CD4-positive, alpha-beta T cell (primary cell): Measurements from ENCODE around the gene LIMCH1. TPM values are rescaled to one million over a fixed set of nuclear protein-coding genes. Genes with fewer than 3 reads are reported as not detected.

Source experiments
- ATAC-seq: fragments of 200-7000 bp; cut with Tn5 transposase; one replicate; pipeline ENCODE4 v1.10.0; 2022; ENCODE audit warnings: mild to moderate bottlenecking; ENCODE audit not compliant: poor library complexity
- CTCF ChIA-PET: fragments of 350-600 bp; sonication (Branson Sonifier 250); formaldehyde crosslinking; loops from one replicate; lab custom pipeline; 2021; ENCODE audit warnings: antibody characterized with exemption, inconsistent platforms; lab: Charles Lee
- POLR2A ChIA-PET: fragments of 350-600 bp; sonication (Branson Sonifier 250); formaldehyde crosslinking; loops from one replicate; lab custom pipeline; 2021; ENCODE audit warnings: antibody characterized with exemption, inconsistent platforms; lab: Charles Lee
- DNase-seq, 14 experiments: peaks; one replicate each; pipeline ENCODE4 v3.0.0-alpha.2; 2013 to 2020; ENCODE audit warnings: mixed read lengths in 2 of 14
- H3K27ac ChIP-seq, 2 donors: one replicate each; pipeline versions ENCODE4 v1.5.1 to v1.7.0; 2013; ENCODE audit warnings: low read length in 2 of 2, low read depth in 1 of 2, mild to moderate bottlenecking in 1 of 2
- H3K27me3 ChIP-seq, 2 experiments: 1 replicate in 1 of 2; 2 replicates in 1 of 2; pipeline versions ENCODE4 v1.6.1 to v1.7.0; 2013; ENCODE audit warnings: low read length in 2 of 2, control low read depth in 1 of 2, mild to moderate bottlenecking in 1 of 2, moderate library complexity in 1 of 2; ENCODE audit not compliant: insufficient read depth in 2 of 2, control insufficient read depth in 1 of 2
- H3K36me3 ChIP-seq: one replicate; pipeline ENCODE4 v1.6.1; 2013; ENCODE audit warnings: low read length, control low read depth; ENCODE audit not compliant: insufficient read depth
- H3K4me1 ChIP-seq: one replicate; pipeline ENCODE4 v1.6.1; 2013; ENCODE audit warnings: low read length, control low read depth; ENCODE audit not compliant: insufficient read depth
- H3K4me3 ChIP-seq: one replicate; pipeline ENCODE4 v1.5.1; 2013; ENCODE audit warnings: mild to moderate bottlenecking, low read length, moderate library complexity
- H3K9me3 ChIP-seq, 2 experiments: 1 replicate in 1 of 2; 2 replicates in 1 of 2; pipeline versions ENCODE4 v1.6.1 to v1.7.0; 2013; ENCODE audit warnings: low read length in 2 of 2, mild to moderate bottlenecking in 2 of 2, control low read depth in 1 of 2, moderate library complexity in 1 of 2; ENCODE audit not compliant: control insufficient read depth in 1 of 2, insufficient read depth in 1 of 2
- H3K27ac Mint-ChIP-seq: one replicate; pipeline ENCODE4 v1.8.0; 2020; ENCODE audit warnings: mixed read lengths
- H3K27me3 Mint-ChIP-seq: one replicate; pipeline ENCODE4 v1.8.0; 2021; ENCODE audit warnings: mixed read lengths
- H3K36me3 Mint-ChIP-seq: one replicate; pipeline ENCODE4 v1.8.0; 2021; ENCODE audit warnings: low read depth, mixed read lengths
- H3K4me1 Mint-ChIP-seq: one replicate; pipeline ENCODE4 v1.8.0; 2021; ENCODE audit warnings: low read depth, mixed read lengths
- H3K4me3 Mint-ChIP-seq: one replicate; pipeline ENCODE4 v1.8.0; 2020; ENCODE audit warnings: mild to moderate bottlenecking, mixed read lengths
- H3K9me3 Mint-ChIP-seq: one replicate; pipeline ENCODE4 v1.8.0; 2020; ENCODE audit warnings: mixed read lengths
- CTCF ChIP-seq: fragments of 200-600 bp; IDR thresholded peaks from one replicate; pipeline ENCODE4 v1.8.0; 2022; ENCODE audit warnings: antibody characterized with exemption, mild to moderate bottlenecking
- intact Hi-C, 2 experiments: fragments of 100-400 bp; cut with DNase I in 1 of 2; cut with micrococcal nuclease in 1 of 2; formaldehyde crosslinking; loops; one replicate each; pipeline versions ENCODE4 v1.15.1 to v1.9.0; 2023 to 2025; cut with DNase I, micrococcal nuclease
- total RNA-seq, 174 experiments: library from RNA in 2 of 174; stranded (reverse) in 2 of 174; gene quantifications; one replicate each; pipeline ENCODE4 v1.2.3 and lab custom pipeline; 2021 to 2026

The LIMCH1 gene
- total RNA-seq, 2 experiments from 2014 or later, result not detected

- no peak for TF ChIP-seq CTCF
- ChIA-PET POLR2A (no interaction called here), CTCF (no interaction called here)
- Mint-ChIP-seq H3K27me3 (peaks cover 4% of the 10 kb centered on the region), H3K27ac (no peak overlapping the region), H3K4me1 (no peaks in the 10 kb centered on the region), H3K4me3 (no peak overlapping the region), H3K9me3 (no peaks in the 10 kb centered on the region), H3K36me3 (no peaks in the 10 kb centered on the region)
- DNase-seq (no peak), ATAC-seq (no peak)
- no peak overlapping the region for H3K27ac ChIP-seq
- no peak overlapping the region for H3K4me3 ChIP-seq
- H3K4me1 ChIP-seq, result no peaks in the 10 kb centered on the region
- intact Hi-C loops, result no loop called here
- H3K9me3 ChIP-seq, result no peaks in the 10 kb centered on the region
- H3K27me3 ChIP-seq, result no peaks in the 10 kb centered on the region
- H3K36me3 ChIP-seq, result no peaks in the 10 kb centered on the region
These were observed 8.7 kb downstream of the LIMCH1 start for GRCh38 chr4:41546638-41547037.

- TF ChIP-seq CTCF, result no peak
- no peaks in the 10 kb centered on the region for H3K27me3 ChIP-seq
- ChIA-PET POLR2A (no interaction called here), CTCF (no interaction called here)
- H3K36me3 ChIP-seq, result no peaks in the 10 kb centered on the region
- H3K9me3 ChIP-seq, result no peaks in the 10 kb centered on the region
- H3K4me3 ChIP-seq, result no peak overlapping the region
- no peak for DNase-seq
- ATAC-seq, result no peak
- no peaks in the 10 kb centered on the region for H3K36me3 Mint-ChIP-seq
- intact Hi-C loops, result no loop called here
- H3K4me1 Mint-ChIP-seq, result no peaks in the 10 kb centered on the region
- H3K27ac ChIP-seq, result no peak overlapping the region
- H3K4me1 ChIP-seq, result no peaks in the 10 kb centered on the region
- H3K27ac Mint-ChIP-seq, result no peak overlapping the region
- H3K4me3 Mint-ChIP-seq, result no peak overlapping the region
- peaks cover 9% of the 10 kb centered on the region for H3K27me3 Mint-ChIP-seq
- no peaks in the 10 kb centered on the region for H3K9me3 Mint-ChIP-seq
These were observed 10.4 kb downstream of the LIMCH1 start for GRCh38 chr4:41548305-41548880.

- no peak overlapping the region for H3K27ac Mint-ChIP-seq
- no peaks in the 10 kb centered on the region for H3K9me3 Mint-ChIP-seq
- intact Hi-C loops, result no loop called here
- CTCF ChIA-PET, result no interaction called here
- H3K27me3 ChIP-seq, result no peaks in the 10 kb centered on the region
- no peaks in the 10 kb centered on the region for H3K36me3 ChIP-seq
- H3K4me3 ChIP-seq, result no peak overlapping the region
- no peaks in the 10 kb centered on the region for H3K36me3 Mint-ChIP-seq
- H3K27ac ChIP-seq, result no peak overlapping the region
- H3K9me3 ChIP-seq, result no peaks in the 10 kb centered on the region
- ATAC-seq, result no peak
- no peaks in the 10 kb centered on the region for H3K4me1 Mint-ChIP-seq
- peaks cover 11% of the 10 kb centered on the region for H3K27me3 Mint-ChIP-seq
- POLR2A ChIA-PET, result no interaction called here
- H3K4me1 ChIP-seq, result no peaks in the 10 kb centered on the region
- no peak overlapping the region for H3K4me3 Mint-ChIP-seq
- DNase-seq, result no peak
- TF ChIP-seq CTCF, result no peak
These were observed 11.5 kb downstream of the LIMCH1 start for GRCh38 chr4:41549478-41549877.
